GM21526 (cell line): ENCODE data around the gene ETV2.
"Not testable (repeated sequence)": the region's sequence is repeated elsewhere in the genome, so short reads cannot be mapped to it uniquely, and the experiment has no call there.

Experiments used
- ATAC-seq: cut with Tn5 transposase; IDR thresholded peaks from one replicate; pipeline ENCODE4 v1.9.1; 2021; ENCODE audit warnings: moderate library complexity; ENCODE audit not compliant: unreplicated experiment, low FRiP score

ETV2 gene

GRCh38 chr19:35654828-35655227 lies 13.3 kb downstream of the ETV2 start:
- not testable (repeated sequence) for ATAC-seq

- ATAC-seq, result no peak
Measured at GRCh38 chr19:35655600-35655999, 14.1 kb downstream of the ETV2 start.

DNA sequence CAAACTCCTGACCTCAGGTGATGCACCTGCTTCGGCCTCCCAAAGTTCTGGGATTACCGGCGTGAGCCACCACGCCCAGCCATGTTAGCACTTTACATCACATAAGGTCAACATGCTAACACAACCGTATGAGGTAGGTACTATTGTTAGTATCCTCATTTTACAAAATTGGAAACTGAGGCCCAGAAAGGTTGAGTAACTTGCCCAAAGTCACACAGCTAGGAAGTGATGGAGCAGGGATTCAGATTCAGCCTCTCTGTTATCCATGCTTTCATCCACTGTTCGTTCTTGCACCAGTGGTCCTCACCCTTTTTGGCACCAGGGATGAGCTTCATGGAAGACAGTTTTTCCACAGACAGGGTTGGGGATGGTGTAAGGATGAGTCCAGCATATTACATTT lies 15.2 kb downstream of the ETV2 start:
- ATAC-seq, result no peak

GRCh38 chr19:35657904-35658700 lies 16.6 kb downstream of the ETV2 start:
- ATAC-seq, result no peak

- ATAC-seq, result no peak
Measured at GRCh38 chr19:35661995-35662340, 20.4 kb downstream of the ETV2 start.

GRCh38 chr19:35663981-35664380 lies 22.4 kb downstream of the ETV2 start:
- no peak for ATAC-seq

GRCh38 chr19:35665157-35665556 lies 23.6 kb downstream of the ETV2 start:
- no peak for ATAC-seq

DNA sequence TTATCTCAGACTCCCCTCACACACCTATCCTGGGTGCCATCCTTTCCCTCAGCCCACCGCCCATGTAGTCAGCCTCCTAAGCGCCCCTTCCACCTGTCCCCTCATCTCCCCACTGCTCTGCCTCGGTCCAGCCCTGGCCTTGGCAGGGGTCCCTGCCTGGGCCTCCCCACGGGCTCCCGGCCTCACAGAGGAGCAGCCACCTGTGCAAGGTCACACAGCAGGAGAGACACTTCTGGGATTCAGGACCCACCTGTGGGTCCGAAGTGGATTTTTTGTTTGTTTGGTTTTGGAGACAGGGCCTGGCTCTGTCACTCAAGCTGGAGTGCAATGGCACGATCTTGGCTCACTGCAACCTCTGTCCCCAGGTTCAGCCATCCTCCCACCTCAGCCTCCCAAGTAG lies 24.1 kb downstream of the ETV2 start:
- ATAC-seq, result no peak

- ATAC-seq, result no peak
Measured at GRCh38 chr19:35666251-35666913, 24.8 kb downstream of the ETV2 start, which contains the start of gene UPK1A. TSS of gene UPK1A (plus strand) at chr19:35666517. CDS start at chr19:35666813, 296 bp downstream.

- ATAC-seq, result no peak
Measured at GRCh38 chr19:35669566-35669965, 28.0 kb downstream of the ETV2 start.

GRCh38 chr19:35669974-35670373 lies 28.4 kb downstream of the ETV2 start:
- no peak for ATAC-seq

- ATAC-seq, result no peak
Measured at GRCh38 chr19:35670686-35671085, 29.1 kb downstream of the ETV2 start.

- ATAC-seq, result no peak
Measured at GRCh38 chr19:35671818-35672217, 30.3 kb downstream of the ETV2 start.

- no peak for ATAC-seq
Measured at GRCh38 chr19:35673121-35673804, 31.7 kb downstream of the ETV2 start.

- no peak for ATAC-seq
Measured at GRCh38 chr19:35675589-35676140, 34.1 kb downstream of the ETV2 start.

DNA sequence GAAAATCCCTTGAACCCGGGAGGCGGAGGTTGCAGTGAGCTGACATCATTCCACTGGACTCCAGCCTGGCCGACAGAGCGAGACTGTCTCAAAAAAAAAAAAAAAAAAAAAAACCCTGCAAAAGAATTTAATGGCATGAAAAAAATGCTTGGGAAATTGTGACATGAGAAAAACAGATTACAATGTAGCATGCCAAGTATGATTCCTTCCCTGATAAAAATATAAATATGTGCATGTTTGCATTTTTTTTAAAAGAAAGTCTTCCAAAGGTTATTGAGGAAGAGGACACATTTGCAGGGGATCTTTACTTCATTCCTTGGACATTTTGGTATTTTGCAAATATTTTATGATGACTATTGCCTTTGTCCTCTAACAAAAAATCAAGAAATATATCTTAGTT lies 48.3 kb downstream of the ETV2 start:
- ATAC-seq, result no peak

GRCh38 chr19:35691106-35691505 lies 49.6 kb downstream of the ETV2 start:
- not testable (repeated sequence) for ATAC-seq

DNA sequence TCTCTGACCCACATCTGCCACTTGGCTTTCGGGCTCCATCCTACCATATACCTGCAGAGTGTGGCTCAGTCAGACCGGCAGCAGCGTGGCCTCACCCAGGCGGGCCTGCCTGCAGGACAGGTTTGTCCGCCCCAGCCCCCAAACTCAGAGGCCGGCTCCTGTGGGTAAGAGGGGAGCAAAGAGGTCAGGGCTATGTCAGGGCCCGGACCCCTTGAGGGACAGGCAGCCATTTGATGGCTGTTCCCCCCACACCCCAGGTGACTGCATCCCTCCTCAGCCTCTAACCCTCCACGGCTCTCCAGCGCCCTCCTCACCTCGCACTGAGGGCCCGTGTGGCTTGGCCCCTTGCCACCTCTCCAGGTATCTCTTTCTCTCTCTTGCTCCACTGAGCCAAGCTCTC lies 50.5 kb downstream of the ETV2 start:
- ATAC-seq, result no peak

DNA sequence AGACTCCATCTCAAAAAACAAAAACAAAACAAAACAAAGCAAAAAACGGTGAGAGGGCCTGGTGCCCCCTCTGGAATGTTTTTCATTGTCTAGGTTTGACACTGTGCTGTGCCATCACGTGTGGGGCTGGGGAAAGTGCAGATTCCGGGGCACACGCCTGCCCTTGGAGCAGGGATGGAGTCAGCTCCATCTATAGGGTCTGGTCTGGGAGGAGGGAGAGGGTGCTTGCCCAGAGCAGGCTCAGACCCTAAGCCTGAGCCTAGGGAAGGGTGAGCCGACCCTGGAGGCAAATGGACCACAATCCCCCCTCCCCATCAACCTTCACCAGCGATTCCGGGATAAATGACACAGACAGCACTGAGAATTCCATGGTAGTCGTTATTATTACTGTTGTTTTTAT lies 51.9 kb downstream of the ETV2 start:
- ATAC-seq, result no peak

DNA sequence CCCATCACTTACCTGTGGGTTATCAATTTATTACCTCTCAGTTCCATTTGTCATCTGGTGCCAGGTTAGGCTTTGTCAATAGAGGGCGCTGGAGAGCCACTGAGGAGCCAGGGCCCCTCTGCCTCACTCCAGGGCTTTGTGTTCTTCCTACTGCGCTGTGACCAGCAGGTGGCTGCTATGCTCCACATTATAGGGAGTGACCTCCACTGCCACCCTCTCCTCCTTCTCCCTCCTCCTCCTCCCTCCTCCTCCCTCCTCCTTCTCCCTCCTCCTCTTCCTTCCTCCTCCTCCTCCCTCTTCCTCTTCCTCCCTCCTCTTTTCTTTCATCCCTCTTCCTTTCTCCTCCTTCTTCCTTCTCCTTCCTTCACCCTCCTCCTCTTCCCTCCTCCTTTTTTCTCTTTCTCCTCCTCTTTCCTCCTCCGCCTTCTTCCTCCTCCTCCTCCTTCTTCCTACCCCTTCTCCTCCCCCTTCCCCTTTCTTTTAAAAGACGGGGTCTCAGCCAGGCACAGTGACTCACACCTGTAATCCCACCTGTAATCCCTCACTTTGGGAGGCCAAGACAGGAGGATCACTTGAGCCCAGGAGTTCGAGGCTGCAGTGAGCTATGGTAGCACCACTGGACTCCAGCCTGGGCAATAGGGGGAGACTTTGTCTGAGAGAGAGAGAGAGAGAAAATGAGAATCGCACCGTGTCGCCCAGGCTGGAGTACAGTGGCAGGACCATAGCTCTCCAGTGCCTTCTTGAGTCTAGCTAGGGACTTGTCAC lies 52.5 kb downstream of the ETV2 start:
- ATAC-seq, result peak; percentile 70
